AG04449 (cell line): ENCODE results near the gene BMP6.

Source experiments
- CTCF ChIA-PET: fragments of 350-600 bp; formaldehyde crosslinking; extraction: SDS; loops from one replicate; lab custom pipeline; 2021; ENCODE audit warnings: antibody characterized with exemption; lab: Yijun Ruan, JAX
- POLR2A ChIA-PET: fragments of 400-600, 350-600 bp; formaldehyde crosslinking; extraction: SDS; loops from one replicate; lab custom pipeline; 2020; ENCODE audit warnings: antibody characterized with exemption, inconsistent platforms; lab: Yijun Ruan, JAX
- DNase-seq: peaks from one replicate; pipeline ENCODE4 v3.0.0-alpha.2; 2010; ENCODE audit warnings: low read depth, low spot score
- H3K4me3 ChIP-seq: 2 replicates; pipeline ENCODE4 v1.5.1; 2011; ENCODE audit warnings: low read depth, mild to moderate bottlenecking, control low read depth, low read length
- CTCF ChIP-seq: IDR thresholded peaks from one replicate; pipeline ENCODE4 v1.5.1; 2011; ENCODE audit warnings: mild to moderate bottlenecking, moderate library complexity, low read length, control low read depth, inconsistent platforms; ENCODE audit not compliant: insufficient read depth; ENCODE audit errors: missing control alignments

The BMP6 gene

GRCh38 chr6:7731294-7731693, 5.4 kb downstream of the BMP6 start:
- no peak overlapping the region for H3K4me3 ChIP-seq
- CTCF ChIA-PET, result interaction anchor here (1.0 to 3.7 kb wide), 2 partner anchors 10 to 328 kb away, joined by 3 to 9 read pairs; no protein-coding TSS in a partner anchor
- no peak for TF ChIP-seq CTCF
- POLR2A ChIA-PET, result interaction anchor here (0.8 kb wide), 1 partner anchor 333 kb away, joined by 3 read pairs; the partner anchor contains the start of gene BLOC1S5
- DNase-seq, result no peak

- TF ChIP-seq CTCF, result no peak
- CTCF ChIA-PET, result interaction anchor here (0.9 to 3.7 kb wide), 4 partner anchors 10 to 327 kb away, joined by 3 to 9 read pairs (median 6); no protein-coding TSS in a partner anchor
- no peak overlapping the region for H3K4me3 ChIP-seq
- POLR2A ChIA-PET, result no interaction called here
- DNase-seq, result no peak
Measured at GRCh38 chr6:7732228-7732627, 6.3 kb downstream of the BMP6 start.

- no peak for DNase-seq
- H3K4me3 ChIP-seq, result no peak overlapping the region
- TF ChIP-seq CTCF, result no peak
- ChIA-PET CTCF (interaction anchor here (1.1 to 1.8 kb wide), 2 partner anchors 12 kb away, joined by 3 to 8 read pairs; no protein-coding TSS in a partner anchor), POLR2A (no interaction called here)
Measured at GRCh38 chr6:7734707-7735383, 8.9 kb downstream of the BMP6 start.

- POLR2A ChIA-PET, result no interaction called here
Measured at GRCh38 chr6:7737106-7737505, 11.2 kb downstream of the BMP6 start.

GRCh38 chr6:7737867-7738266, 12.0 kb downstream of the BMP6 start:
- ChIA-PET POLR2A (no interaction called here), CTCF (no interaction called here)
- no peak for TF ChIP-seq CTCF
- no peak for DNase-seq
- H3K4me3 ChIP-seq, result no peak overlapping the region

More at GRCh38 chr6:7737106-7737505, 11.2 kb downstream of the BMP6 start:
- H3K4me3 ChIP-seq, result no peak overlapping the region
- CTCF ChIA-PET, result interaction anchor here (0.6 kb wide), 1 partner anchor 322 kb away, joined by 3 read pairs; no protein-coding TSS in a partner anchor
- no peak for DNase-seq
- no peak for TF ChIP-seq CTCF

- POLR2A ChIA-PET, result interaction anchor here (0.6 kb wide), 1 partner anchor 79 kb away, joined by 3 read pairs; no protein-coding TSS in a partner anchor
- no peak for TF ChIP-seq CTCF
- DNase-seq, result no peak
- H3K4me3 ChIP-seq, result no peak overlapping the region
- CTCF ChIA-PET, result no interaction called here
Measured at GRCh38 chr6:7742223-7742785, 16.4 kb downstream of the BMP6 start.
